T-helper 1 cell (primary cell): Measurements from ENCODE around the gene ZNRF1.
A peak's percentile ranks its signal among the peaks of the same experiment; 100 is the strongest.

Experiments
- DNase-seq, 5 donors: peaks; one replicate each; pipeline ENCODE4 v3.0.0-alpha.2; 2012 to 2020

The ZNRF1 gene

DNA sequence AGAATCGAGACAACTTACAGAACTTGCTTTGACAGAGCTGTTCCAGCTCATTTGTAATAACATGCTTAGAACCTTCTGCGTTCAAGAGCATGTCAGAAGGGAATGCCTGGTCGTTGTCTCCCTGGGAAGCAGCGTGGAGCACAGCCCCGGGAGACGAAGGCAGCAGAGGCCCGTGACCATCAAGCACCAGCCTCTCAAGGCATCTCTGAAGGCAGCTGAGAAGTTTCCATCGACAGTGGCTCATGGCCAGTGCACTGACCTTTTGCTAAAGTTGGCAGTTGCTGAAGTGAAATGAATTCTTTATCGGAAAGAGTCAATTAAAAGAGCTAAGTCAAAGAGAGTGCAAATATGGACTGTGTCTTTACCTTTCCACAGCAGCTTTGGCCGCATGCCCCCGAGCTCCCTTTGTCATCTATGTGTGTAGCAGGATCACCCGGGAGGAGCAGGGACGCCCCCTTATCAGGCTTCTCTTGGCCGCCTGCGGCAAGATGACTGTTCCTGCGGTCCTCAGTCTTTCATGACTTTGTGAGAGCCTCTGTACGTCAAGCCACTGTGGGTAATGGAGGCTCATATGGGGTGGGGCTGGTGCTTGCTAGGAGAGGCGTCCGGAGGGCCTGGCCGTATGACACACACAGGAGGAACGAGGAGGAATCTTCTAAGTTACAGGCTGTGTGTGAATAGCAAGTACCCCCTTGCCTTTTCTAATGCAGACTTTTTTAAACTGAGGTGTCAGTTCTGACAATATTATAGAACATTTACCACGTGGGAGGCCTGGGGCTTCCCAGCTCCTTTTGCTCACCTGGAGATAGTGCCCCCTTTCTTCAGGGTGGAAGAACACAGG lies 63.5 kb downstream of the ZNRF1 start:
- DNase-seq: no peak

DNA sequence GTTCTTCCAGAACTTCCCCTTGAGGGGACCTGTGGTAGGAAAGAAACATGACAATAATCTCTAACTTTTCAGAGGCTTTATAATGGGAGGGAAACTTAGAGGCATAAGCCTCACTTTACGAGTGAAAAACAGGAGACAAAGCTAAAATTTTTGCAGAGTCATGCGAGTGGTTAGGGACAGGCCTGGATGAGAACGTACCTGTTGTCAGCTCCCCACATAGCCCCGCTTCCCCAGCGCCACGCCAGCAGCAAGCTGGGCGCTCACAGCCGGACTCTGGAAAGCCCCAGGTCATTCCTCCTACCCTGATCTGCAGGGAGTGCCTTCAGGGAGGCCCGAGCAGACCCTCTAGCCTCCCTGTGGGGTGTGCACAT lies 64.1 kb downstream of the ZNRF1 start:
- DNase-seq: no peak

DNA sequence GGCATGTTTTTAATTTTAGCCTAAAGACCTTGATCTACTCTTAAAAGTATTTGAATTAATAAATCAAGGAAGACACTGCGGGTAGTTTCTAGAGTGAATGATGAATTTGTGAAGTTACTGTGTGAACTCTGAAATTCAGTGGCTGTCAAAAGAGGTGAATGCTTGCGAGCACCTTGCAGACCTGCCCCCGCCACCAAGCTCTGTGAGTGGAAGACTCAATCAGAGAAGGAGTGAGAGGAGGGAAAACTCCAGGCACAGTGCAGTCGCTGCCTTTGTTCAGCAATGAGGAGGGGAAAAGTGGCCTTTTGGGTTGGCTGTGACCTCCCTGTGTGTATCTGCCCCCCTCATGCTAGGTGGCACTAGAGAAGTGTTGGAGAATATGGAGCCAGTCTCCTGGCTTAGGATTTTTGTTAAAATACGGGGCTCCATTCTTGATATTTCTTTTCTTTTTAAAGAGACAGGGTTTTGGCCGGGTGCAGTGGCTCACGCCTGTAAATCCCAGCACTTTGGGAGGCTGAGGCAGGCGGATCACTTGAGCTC lies 64.8 kb downstream of the ZNRF1 start:
- no peak for DNase-seq

DNA sequence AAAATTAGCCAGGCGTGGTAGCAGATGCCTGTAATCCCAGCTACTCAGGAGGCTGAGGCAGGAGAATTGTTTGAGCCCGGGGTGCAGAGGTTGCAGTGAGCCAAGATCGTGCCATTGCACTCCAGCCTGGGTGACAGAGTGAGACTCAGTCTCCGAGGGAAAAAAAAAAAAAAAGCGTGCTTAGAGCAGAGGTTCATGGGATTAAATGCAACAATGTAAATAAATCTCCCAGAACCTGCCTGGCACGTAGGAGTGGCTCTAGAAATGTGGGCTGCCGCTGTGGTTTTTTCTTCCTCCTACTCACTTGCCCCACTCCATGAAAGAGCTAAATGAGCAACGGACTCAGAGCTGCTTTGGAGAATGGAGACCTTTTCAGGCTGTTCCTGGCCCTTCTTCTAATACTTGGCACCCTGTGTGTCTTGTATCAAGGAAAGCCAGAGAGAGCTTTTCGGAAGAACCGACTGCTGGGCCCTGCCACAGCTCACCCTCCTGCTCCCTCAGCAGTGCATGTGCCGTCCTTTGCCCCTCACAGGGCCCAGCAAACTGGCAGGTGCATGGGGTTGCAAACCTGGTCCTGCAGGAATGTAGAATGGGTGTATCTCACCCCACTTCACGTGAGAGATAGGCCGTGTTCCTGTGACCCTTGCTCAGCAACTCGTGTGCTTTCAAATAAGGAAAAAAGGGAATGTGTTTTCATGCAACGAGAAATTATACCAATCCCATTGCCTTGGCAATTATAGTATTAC lies 65.8 kb downstream of the ZNRF1 start:
- peak in 1 of 5 donors; percentile 57 for DNase-seq

DNA sequence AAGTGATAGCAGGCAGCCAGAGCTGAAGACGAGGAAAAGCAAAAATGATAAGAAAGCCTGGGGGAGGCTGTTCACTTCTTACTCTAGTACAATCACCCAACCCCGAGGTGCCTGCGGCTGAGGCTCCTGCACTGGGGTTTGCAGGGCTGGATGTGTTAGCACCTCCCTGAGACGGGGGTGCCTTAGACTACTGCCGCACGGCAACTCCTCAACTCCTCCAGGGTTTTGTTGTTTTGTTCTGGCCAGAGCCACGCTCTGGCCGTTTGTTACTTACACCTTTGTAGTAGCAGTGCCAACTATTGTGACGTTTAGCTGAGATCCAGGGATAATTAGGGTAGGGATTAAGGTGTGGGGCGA lies 66.3 kb downstream of the ZNRF1 start:
- DNase-seq: peak in 1 of 5 donors; percentile 42

DNA sequence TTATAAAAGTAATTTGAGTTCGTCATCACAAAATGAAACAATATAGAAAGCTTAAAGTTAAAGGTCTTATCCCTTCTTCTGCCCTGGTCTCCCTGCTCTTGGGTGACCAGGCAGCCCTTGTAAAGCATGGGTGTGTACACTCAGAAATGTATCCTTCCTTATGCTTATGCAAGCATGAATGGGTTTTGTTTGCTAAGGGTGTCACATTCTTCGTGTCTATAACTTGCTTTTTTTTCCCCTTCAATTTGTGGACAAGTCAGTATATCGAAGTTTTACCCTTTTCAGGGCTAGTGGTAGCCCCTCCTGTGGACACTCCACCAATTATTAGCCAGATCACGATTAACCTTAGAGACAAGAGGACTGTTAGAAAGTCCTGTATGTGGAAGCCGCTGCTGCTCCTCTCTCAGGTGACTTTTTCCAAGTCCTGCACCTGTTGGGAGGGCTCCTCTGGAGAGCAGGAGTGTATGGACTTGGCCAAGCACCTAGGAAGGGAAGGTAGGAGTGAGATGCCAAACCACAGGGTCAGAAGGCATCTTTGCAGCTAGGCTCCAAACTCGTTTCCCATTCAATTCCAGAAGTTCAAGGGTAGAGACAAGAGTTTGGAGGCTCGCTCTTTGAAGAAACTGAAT lies 66.8 kb downstream of the ZNRF1 start:
- DNase-seq: no peak

DNA sequence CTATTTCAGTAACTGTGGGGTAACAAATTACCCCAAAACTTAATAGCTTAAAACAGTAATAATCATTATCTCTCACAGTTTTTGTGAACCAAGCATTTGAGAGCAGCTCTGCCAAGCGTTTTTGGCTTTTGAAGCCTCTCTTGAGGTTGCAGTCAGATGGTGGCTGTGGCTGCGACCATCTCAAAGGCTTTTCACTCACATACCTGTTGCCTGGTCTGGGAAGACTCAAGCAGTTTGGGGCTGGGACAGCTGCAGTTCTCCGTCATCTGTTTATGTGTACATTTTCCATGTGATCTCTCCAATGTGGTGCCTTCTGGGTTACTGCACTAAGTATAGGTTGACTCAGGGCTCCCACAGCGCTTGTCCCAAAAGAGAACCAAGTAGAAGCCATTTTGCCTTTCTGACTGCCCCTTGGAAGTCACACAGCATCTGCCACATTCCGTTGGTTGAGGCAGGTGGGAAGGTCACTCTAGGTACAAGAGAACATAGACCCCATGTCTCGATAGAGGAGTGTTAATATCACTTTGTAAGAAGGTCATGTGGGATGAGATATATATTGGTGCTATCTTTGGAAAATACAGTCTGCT lies 68.1 kb downstream of the ZNRF1 start:
- no peak for DNase-seq

DNA sequence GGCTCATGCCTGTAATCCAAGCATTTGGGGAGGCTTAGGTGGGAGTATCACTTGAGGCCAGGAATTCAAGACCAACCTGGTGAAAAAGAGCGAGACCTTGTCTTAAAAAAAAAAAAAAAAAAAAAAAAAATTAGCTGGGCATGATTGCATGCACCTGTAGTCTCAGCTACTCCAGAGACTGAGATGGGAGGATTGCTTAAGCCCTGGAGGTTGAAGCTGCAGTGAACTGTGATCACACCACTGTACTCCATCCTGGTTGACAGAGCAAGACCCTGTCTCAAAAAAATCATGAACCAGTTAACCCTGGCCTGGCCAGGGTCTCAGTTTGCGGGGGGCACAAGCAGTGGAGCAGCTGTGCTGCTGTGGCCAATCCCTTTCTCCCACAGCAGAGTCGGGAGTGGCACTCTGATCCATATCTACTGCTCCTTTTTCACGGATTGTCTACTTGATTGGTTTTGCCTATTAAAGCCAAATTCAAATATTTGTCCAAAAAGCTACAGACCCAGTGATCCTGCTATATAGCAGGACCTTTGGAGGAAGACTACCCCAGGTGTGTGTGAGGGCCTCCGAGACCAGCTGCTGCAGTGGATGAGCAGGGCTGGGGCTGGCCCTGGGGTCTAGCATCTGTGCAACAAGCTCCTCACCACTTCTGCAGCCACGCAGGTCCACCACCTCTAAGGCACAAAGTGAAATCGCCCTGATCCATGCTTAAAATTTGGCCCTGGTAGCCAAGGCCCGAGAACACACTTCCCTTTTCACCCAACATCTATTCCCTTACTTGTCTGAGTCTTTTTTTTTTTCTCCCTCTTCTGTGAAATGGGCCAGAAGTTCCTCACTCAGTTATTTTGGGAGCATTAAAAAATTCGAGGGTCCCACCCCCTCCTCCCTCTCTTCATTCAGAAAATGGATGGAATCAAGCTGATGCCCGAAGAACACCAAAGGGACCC lies 69.5 kb downstream of the ZNRF1 start:
- DNase-seq: no peak

DNA sequence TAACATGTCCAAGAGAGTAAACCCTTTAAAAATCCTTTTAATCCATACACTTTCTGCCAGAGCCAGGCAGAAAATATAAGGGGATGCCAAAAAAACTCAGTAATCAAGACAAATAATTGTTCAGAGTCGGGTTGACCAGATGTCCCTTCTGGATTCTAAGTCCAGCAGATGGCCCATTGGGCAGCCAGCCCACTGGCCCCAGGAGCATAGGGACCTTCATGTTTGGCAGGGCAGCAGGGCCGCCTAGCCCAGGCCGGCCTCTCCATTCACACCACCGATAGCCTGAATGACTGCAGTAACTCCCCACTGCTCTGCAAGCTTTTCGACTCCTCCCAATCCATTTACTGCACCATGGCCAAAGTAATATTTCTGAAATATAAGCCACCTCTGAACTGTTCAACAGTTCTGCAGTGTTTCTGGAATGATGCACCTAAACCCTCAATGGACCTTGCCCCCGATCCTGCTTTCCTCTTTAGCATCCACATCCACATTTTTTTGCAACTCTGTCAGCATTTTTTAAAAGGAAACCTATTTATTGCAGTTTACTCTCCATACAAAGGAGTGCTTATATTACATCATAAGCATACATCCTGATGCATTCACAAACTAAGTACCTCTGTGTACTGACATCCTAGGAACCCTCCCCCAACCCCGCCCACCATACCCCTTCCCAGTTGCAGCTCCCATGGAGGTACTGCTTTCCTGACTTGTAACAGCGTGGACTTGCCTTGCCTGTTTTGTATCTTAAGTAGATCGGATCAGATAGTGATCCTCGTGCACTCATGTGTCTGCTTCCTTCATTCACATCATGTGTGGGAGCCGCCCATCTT lies 71.4 kb downstream of the ZNRF1 start:
- DNase-seq: no peak

DNA sequence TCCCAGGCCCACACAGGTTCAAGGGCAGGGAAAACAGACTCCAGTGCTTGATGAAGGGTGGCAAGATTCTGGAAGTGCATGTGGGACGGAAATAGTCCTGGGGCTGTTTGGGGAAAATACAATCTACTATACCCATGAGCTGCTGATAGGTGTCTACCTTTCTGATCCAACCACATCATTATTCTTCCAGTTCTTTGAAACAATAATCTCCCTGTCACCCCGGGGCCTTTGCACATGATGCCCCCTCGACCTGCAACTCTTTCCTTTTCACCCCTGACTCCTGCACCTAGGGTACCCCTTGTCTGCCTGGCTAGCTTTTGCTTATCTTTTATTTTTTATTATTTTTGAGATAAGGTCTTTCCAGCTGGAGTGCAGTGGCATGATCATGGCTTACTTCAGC lies 72.8 kb downstream of the ZNRF1 start:
- DNase-seq: no peak

DNA sequence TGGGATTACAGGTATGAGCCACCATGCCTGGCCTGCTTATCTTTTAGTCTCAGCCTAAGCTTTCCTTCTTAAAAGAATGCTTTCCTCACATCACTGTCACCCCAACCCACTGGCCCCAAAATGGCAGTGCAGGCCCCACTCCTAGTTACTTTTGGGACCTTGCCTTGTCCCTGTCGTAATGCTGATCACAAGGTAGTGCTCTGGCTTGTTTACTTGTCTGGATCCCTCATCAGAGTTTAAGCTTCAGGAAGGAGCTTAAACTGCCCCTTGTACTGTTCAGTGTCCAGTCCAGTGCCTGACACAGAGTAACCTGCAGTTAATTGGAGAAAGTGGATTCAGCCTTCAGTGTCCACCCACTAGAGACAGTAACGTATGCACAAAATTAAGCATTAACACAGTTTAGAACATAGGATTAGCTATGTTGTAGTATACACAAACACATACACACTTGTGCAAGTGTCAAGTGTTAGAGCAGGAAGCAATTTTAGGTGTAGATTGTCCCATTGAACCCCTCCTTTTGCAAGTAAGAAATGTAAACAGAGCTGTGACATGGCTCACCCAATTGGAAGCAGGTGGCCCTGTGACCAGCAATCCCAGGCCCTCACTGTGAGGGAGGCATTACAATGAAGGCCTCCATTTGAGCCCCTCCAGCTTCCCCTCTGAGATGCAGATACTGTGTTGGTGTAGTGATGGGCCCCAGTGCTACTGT lies 73.6 kb downstream of the ZNRF1 start:
- DNase-seq: no peak

DNA sequence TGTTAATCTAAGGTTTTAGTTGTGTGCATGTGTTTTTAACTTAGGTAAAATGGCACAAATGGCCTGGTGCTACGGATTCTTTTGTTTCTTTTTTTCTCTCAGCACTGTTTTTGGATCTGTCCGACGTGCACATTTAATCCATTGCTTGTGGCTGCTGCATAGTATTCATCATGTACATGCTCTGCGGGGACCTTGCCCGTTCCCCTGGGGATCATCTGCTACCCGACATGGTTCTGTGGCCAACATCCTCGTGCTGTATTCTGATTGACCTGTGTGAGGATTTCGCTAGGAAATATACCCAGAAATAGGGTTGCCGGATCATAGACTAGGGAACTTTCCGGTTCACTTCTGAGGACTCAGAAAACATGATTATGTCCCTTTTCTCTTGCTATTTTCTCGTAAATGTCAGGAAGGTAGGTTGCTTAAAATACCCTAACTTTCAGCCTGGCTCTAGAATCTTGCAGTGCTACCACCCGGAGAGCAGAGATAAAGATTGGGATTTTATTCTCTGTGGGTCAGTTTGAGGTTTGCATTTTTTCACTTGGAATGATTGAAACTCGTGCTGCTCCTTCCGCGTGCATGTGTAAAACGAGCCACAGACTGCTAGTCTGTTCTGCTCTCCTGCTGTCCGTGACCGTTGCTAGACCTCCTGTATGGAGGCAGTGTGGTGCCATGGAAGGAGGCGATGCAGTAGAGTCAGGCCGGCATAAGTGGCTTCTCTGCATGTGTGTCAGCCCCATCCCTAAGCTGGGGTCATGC lies 74.9 kb downstream of the ZNRF1 start:
- DNase-seq: no peak

DNA sequence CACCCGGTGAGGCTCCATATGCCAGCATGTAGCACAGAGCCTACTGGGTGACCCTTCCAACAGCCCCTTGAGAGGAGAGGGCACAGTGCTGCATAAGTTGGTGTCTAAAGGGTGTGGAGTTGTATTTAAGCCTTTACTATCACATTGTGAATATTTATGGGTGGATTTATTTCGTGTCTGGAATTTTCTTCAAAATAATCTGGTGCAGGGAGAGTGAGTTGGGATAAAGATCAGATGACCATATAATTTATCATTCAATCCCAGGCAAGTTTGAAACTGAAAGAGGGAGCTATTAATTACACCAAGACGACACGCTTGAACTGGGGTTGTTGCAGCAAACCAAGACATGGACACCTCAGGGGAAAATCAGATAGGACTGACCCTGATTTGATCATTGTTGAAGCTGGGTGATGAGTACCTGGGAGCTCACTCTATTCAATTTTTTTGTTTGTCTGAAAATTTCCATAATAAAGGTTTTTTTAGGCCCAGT lies 75.5 kb downstream of the ZNRF1 start:
- no peak for DNase-seq

DNA sequence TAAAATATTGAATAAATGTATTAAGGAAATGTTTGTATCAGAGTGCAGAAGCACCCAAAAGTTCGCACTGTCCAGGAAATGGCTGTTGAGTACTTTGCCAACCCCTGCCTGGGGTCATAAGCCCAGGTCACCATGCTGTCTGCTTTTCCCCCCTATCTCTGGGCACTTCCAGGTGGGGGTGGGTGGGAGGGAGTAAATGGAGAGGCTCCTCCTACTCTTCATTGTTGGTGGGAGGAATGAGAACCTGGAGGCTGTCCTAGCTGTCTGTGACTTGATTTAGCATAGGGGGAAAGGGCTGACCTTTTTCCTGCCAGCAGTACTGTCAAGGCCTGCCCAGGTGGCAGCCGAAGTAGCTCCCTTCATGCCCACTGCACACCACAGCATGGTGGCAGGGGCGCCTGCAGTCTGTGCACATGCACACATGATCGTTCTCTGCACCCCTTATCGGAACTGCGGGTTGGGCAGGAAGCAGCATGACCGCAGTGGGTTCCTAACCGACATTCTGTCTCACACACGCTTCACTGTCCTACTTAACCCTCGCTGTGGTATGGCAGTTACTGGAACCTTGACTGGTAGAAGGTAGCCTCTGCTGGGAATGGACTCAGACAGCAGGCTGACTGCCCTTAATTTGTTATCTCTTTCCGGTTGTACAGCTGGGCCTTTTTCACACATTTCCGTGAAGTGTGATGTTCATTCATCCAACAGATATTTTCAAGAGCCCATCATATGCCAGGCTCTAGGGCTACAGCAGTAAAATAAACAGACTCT lies 76.3 kb downstream of the ZNRF1 start:
- peak; percentile 38 to 99 (median 66) for DNase-seq

DNA sequence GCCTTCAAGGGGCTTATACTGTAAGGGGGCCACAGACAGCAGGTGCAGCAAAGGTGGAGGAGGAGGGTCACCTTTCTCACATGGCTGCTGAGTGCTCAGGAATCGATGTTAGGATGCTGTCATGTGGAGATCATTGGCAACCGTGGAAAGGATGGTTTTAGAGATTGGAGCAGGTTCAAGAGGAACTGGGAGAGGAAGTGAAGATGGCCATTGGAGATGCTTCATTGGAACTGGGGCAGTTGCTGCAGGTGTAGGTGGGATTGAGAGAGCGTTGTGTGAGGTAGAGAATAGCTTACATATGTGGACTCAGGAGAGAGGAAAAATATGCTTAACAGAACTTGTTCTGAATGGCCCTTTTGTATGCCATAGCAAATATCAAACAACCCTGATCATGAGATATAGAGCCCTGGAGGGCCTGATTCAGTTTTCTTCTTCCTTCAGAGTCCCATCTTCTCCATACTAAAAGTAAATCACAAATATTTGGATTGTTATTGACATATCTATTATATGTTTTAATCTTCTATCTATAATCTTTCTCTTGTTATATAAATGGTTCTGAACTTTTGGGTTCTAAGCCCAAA lies 77.0 kb downstream of the ZNRF1 start:
- no peak for DNase-seq

DNA sequence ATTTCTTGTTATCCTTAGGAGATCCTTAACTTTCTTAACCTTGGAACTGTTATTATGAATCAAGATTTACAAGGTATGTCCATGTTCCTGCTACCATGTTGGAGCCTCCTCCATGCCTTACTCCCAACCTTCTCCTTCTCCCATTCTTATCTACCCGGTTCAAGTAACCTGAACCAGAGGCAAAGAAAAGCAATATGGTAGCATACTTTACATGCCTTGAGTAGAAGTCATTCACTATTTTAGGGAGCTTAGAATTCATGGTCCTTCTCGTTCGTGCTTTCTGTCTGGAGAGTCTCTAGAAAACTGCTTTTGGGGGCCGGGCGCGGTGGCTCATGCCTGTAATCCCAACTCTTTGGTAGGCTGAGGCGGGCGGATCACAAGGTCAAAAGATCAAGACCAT lies 80.1 kb downstream of the ZNRF1 start:
- no peak for DNase-seq

DNA sequence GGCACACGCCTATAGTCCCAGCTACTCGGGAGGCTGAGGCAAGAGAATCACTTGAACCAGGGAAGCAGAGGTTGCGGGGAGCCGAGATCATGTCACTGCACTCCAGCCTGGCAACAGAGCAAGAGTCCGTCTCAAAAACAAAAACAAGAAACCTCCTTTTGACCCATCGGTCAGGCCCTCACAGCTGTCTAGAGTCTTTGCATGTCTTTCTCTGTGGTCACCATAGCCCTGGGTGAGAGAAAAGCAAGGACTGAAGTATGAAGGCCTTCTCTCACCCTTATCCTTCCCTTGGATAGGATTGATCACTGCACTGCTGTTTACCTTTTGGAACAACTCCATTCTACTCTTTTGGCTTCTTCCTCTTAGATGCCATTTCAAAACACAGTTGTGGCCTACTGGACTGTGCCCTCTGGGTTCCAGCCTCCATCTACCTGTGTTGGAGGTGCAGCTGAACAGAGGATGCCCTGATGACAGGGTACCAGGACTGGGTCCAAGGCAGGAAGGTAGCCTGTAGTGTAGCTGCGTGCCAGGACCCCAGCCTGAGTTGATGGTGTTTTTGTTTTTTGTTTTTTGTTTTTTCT lies 80.6 kb downstream of the ZNRF1 start:
- no peak for DNase-seq
